Measurements from ENCODE around the gene FAM151A. TPM values are rescaled to one million over a fixed set of nuclear protein-coding genes. Genes with fewer than 3 reads are reported as not detected.

Gene FAM151A
- total and polyA plus RNA-seq, 12 donors = 0.39 to 2.9 (median 0.94) TPM; not detected in 1

- Histone ChIP-seq H3K4me3 (no peak overlapping the region), H3K36me3 (no peaks in the 10 kb centered on the region), H3K9me3 (no peaks in the 10 kb centered on the region), H3K4me1 (peaks cover 13 to 88% (median 60%) of the 10 kb centered on the region in 9 donors), H3K27ac (peak overlapping the region; percentile 59 to 93 (median 86)), H3K27me3 (no peaks in the 10 kb centered on the region)
- DNase-seq = peak; percentile 85 to 88
- intact Hi-C loops (cut with DNase I) = no loop called here
- no peak for TF ChIP-seq CTCF (IDR thresholded peaks at IDR 0.05)
- ATAC-seq = peak in 6 of 8 donors; percentile 14 to 61 (median 42)
- 21 to 42% methylated on average over 6 of the region's 6 CpGs for WGBS, 2 donors
Observed at GRCh38 chr1:54577612-54578011, 45.7 kb downstream of the FAM151A start.

- H3K4me3 ChIP-seq = no peak overlapping the region
- peak overlapping the region; percentile 22 to 93 (median 86) for H3K27ac ChIP-seq
- no peak for TF ChIP-seq CTCF (IDR thresholded peaks at IDR 0.05)
- H3K4me1 ChIP-seq = peaks cover 15 to 92% (median 66%) of the 10 kb centered on the region in 9 donors
- intact Hi-C loops (cut with DNase I) = no loop called here
- no peaks in the 10 kb centered on the region for H3K9me3 ChIP-seq
- no peaks in the 10 kb centered on the region for H3K27me3 ChIP-seq
- 62 to 78% methylated on average over 8 of the region's 8 CpGs for WGBS, 2 donors
- no peaks in the 10 kb centered on the region for H3K36me3 ChIP-seq
- ATAC-seq (peak in 4 of 8 donors; percentile 5 to 15 (median 8)), DNase-seq (no peak)
Observed at GRCh38 chr1:54575605-54576290, 47.6 kb downstream of the FAM151A start.

GRCh38 chr1:54575161-54575560 is 48.2 kb downstream of the FAM151A start:
- Histone ChIP-seq H3K4me3 (no peak overlapping the region), H3K27me3 (no peaks in the 10 kb centered on the region), H3K27ac (peak overlapping the region; percentile 49 to 93 (median 86)), H3K4me1 (peaks cover 15 to 92% (median 63%) of the 10 kb centered on the region in 9 donors), H3K36me3 (no peaks in the 10 kb centered on the region), H3K9me3 (no peaks in the 10 kb centered on the region)
- DNase-seq (peak in 1 of 2 donors; percentile 60), ATAC-seq (peak; percentile 58 to 81 (median 74))
- 46 to 63% methylated on average over 3 of the region's 3 CpGs for WGBS, 2 donors
- TF ChIP-seq CTCF (IDR thresholded peaks at IDR 0.05) = peak in 7 of 9 donors; percentile 20 to 50 (median 36)
- intact Hi-C loops (cut with DNase I) = no loop called here

GRCh38 chr1:54574158-54574778 is 49.1 kb downstream of the FAM151A start:
- ATAC-seq = peak in 5 of 8 donors; percentile 9 to 66 (median 36)
- Histone ChIP-seq H3K27me3 (no peaks in the 10 kb centered on the region), H3K4me1 (peaks cover 18 to 92% (median 62%) of the 10 kb centered on the region in 9 donors), H3K9me3 (no peaks in the 10 kb centered on the region), H3K27ac (peak overlapping the region in 9 of 10 donors; percentile 77 to 93 (median 87)), H3K4me3 (no peak overlapping the region), H3K36me3 (no peaks in the 10 kb centered on the region)
- 74 to 76% methylated on average over 12 of the region's 12 CpGs for WGBS, 2 donors
- TF ChIP-seq CTCF (IDR thresholded peaks at IDR 0.05) = no peak
- intact Hi-C loops (cut with DNase I) = no loop called here
- DNase-seq = no peak

Measured in heart right ventricle (tissue), 16 donors.